HG02759 (cell line): ENCODE data around the gene ADGRL3.

ENCODE experiments used
- ATAC-seq: cut with Tn5 transposase; IDR thresholded peaks from one replicate; pipeline ENCODE4 v1.9.1; 2021; ENCODE audit warnings: mild to moderate bottlenecking, moderate library complexity; ENCODE audit not compliant: unreplicated experiment

The ADGRL3 gene

GRCh38 chr4:61200187-61200915 is at the start of gene ADGRL3:
Gene ADGRL3 (plus strand): TSS chr4:61200326.
- ATAC-seq: no peak

GRCh38 chr4:61152433-61152832 is 47.7 kb upstream of the ADGRL3 start:
- ATAC-seq: no peak

GRCh38 chr4:61160478-61160877 is 39.6 kb upstream of the ADGRL3 start:
- ATAC-seq: no peak

GRCh38 chr4:61162116-61162515 is 38.0 kb upstream of the ADGRL3 start:
- ATAC-seq: no peak

GRCh38 chr4:61173799-61174198 is 26.3 kb upstream of the ADGRL3 start:
- no peak for ATAC-seq

- no peak for ATAC-seq
Measured at GRCh38 chr4:61175495-61175894, 24.6 kb upstream of the ADGRL3 start.

- ATAC-seq: no peak
Measured at GRCh38 chr4:61177367-61177766, 22.8 kb upstream of the ADGRL3 start.

- ATAC-seq: no peak
Measured at GRCh38 chr4:61180405-61180804, 19.7 kb upstream of the ADGRL3 start.

- ATAC-seq: no peak
Measured at GRCh38 chr4:61182915-61183314, 17.2 kb upstream of the ADGRL3 start.

GRCh38 chr4:61185288-61185687 is 14.8 kb upstream of the ADGRL3 start:
- ATAC-seq: no peak

GRCh38 chr4:61192392-61192791 is 7.7 kb upstream of the ADGRL3 start:
- no peak for ATAC-seq

GRCh38 chr4:61193863-61194262 is 6.3 kb upstream of the ADGRL3 start:
- no peak for ATAC-seq

- ATAC-seq: no peak
Measured at GRCh38 chr4:61194571-61194970, 5.6 kb upstream of the ADGRL3 start.

GRCh38 chr4:61195101-61195500 is 5.0 kb upstream of the ADGRL3 start:
- ATAC-seq: no peak

GRCh38 chr4:61198686-61199085 is 1.4 kb upstream of the ADGRL3 start:
- no peak for ATAC-seq

GRCh38 chr4:61199873-61200186 is 296 bp upstream of the ADGRL3 start:
- no peak for ATAC-seq

- ATAC-seq: no peak
Measured at GRCh38 chr4:61200916-61201526, 895 bp downstream of the ADGRL3 start.

- no peak for ATAC-seq
Measured at GRCh38 chr4:61201561-61201960, 1.4 kb downstream of the ADGRL3 start.

GRCh38 chr4:61201961-61202637 is 2.0 kb downstream of the ADGRL3 start:
- ATAC-seq: no peak

- no peak for ATAC-seq
Measured at GRCh38 chr4:61202638-61203435, 2.7 kb downstream of the ADGRL3 start.

GRCh38 chr4:61203436-61203790 is 3.3 kb downstream of the ADGRL3 start:
- ATAC-seq: no peak
